Muscle of leg (tissue), 11 donors: ENCODE data around the gene MAP3K7CL. TPM values are rescaled to one million over a fixed set of nuclear protein-coding genes. Genes with fewer than 3 reads are reported as not detected.

Experiments used
- DNase-seq: peaks from one replicate; pipeline ENCODE4 v3.0.0; 2013
- H3K27ac ChIP-seq: one replicate; pipeline ENCODE4 v1.5.1; 2013; ENCODE audit warnings: mild to moderate bottlenecking, low read length, control low read depth
- H3K27me3 ChIP-seq: one replicate; pipeline ENCODE4 v1.6.1; 2013; ENCODE audit warnings: low read length; ENCODE audit not compliant: control insufficient read depth, insufficient read depth
- H3K36me3 ChIP-seq: one replicate; pipeline ENCODE4 v1.6.1; 2013; ENCODE audit warnings: low read length; ENCODE audit not compliant: control insufficient read depth, insufficient read depth
- H3K4me1 ChIP-seq: one replicate; pipeline ENCODE4 v1.6.1; 2013; ENCODE audit warnings: low read length; ENCODE audit not compliant: control insufficient read depth, insufficient read depth
- H3K4me3 ChIP-seq: one replicate; pipeline ENCODE4 v1.5.1; 2013; ENCODE audit warnings: low read length, control low read depth
- H3K9me3 ChIP-seq: replicated peaks from 2 replicates; pipeline ENCODE4 v1.6.1; 2013; ENCODE audit warnings: low read depth, low read length; ENCODE audit not compliant: control insufficient read depth
- WGBS: methylation state at CpG from one replicate; pipeline ENCODE4 v1.1.5; 2013; ENCODE audit warnings: missing lambda C conversion rate; ENCODE audit not compliant: insufficient coverage; 5-methylcytosine and 5-hydroxymethylcytosine counted together
- polyA plus RNA-seq, 8 donors: library from polyadenylated mRNA; unstranded; fragments of 120-200 nt; gene quantifications; one replicate each; pipeline versions ENCODE4 v1.2.1 to v1.2.3, GENCODE V29; 2013; ENCODE audit warnings: inconsistent platforms in 1 of 8, low replicate concordance in 1 of 8; ENCODE audit not compliant: insufficient read length in 8 of 8, insufficient read depth in 1 of 8
- total RNA-seq: library from RNA; stranded (reverse); fragments of 120-200 nt; gene quantifications from one replicate; pipeline ENCODE4 v1.2.4, GENCODE V29; 2013

The MAP3K7CL gene
- total and polyA plus RNA-seq, 9 donors = 53.5 to 84.9 (median 71.2) TPM

GRCh38 chr21:29096218-29097015 is 34.0 kb upstream of the MAP3K7CL start:
- H3K27ac ChIP-seq = no peak overlapping the region
- H3K4me1 ChIP-seq = no peaks in the 10 kb centered on the region
- H3K9me3 ChIP-seq = no peaks in the 10 kb centered on the region
- H3K27me3 ChIP-seq = no peaks in the 10 kb centered on the region
- no peak overlapping the region for H3K4me3 ChIP-seq
- no CpG with 5 or more reads among the region's 8 CpGs for WGBS
- DNase-seq = no peak
- H3K36me3 ChIP-seq = no peaks in the 10 kb centered on the region

- WGBS = no CpG with 5 or more reads among the region's 2 CpGs
- Histone ChIP-seq H3K27me3 (no peaks in the 10 kb centered on the region), H3K4me1 (no peaks in the 10 kb centered on the region), H3K36me3 (no peaks in the 10 kb centered on the region), H3K27ac (no peak overlapping the region), H3K4me3 (no peak overlapping the region), H3K9me3 (no peaks in the 10 kb centered on the region)
- no peak for DNase-seq
Observed at GRCh38 chr21:29098156-29098555, 32.3 kb upstream of the MAP3K7CL start.

- 100% methylated on average over 1 of the region's 2 CpGs for WGBS
- no peak for DNase-seq
- no peaks in the 10 kb centered on the region for H3K27me3 ChIP-seq
- no peak overlapping the region for H3K4me3 ChIP-seq
- H3K36me3 ChIP-seq = no peaks in the 10 kb centered on the region
- no peak overlapping the region for H3K27ac ChIP-seq
- no peaks in the 10 kb centered on the region for H3K9me3 ChIP-seq
- peaks cover 8% of the 10 kb centered on the region for H3K4me1 ChIP-seq
Observed at GRCh38 chr21:29102791-29103257, 27.6 kb upstream of the MAP3K7CL start.

GRCh38 chr21:29104239-29104708 is 26.2 kb upstream of the MAP3K7CL start:
- Histone ChIP-seq H3K9me3 (no peaks in the 10 kb centered on the region), H3K27me3 (no peaks in the 10 kb centered on the region), H3K27ac (no peak overlapping the region), H3K36me3 (no peaks in the 10 kb centered on the region), H3K4me1 (peaks cover 8% of the 10 kb centered on the region), H3K4me3 (no peak overlapping the region)
- WGBS = 32% methylated on average over 5 of the region's 7 CpGs
- DNase-seq = peak; percentile 76

GRCh38 chr21:29105218-29105617 is 25.2 kb upstream of the MAP3K7CL start:
- Histone ChIP-seq H3K4me3 (no peak overlapping the region), H3K4me1 (peaks cover 8% of the 10 kb centered on the region), H3K9me3 (no peaks in the 10 kb centered on the region), H3K27ac (no peak overlapping the region), H3K36me3 (no peaks in the 10 kb centered on the region), H3K27me3 (no peaks in the 10 kb centered on the region)
- no peak for DNase-seq
- no CpG with 5 or more reads among the region's 3 CpGs for WGBS

- WGBS = 29% methylated on average over 2 of the region's 5 CpGs
- no peaks in the 10 kb centered on the region for H3K9me3 ChIP-seq
- H3K27me3 ChIP-seq = no peaks in the 10 kb centered on the region
- no peaks in the 10 kb centered on the region for H3K36me3 ChIP-seq
- H3K27ac ChIP-seq = no peak overlapping the region
- DNase-seq = no peak
- H3K4me1 ChIP-seq = no peaks in the 10 kb centered on the region
- H3K4me3 ChIP-seq = no peak overlapping the region
Observed at GRCh38 chr21:29114765-29115500, 15.5 kb upstream of the MAP3K7CL start.

- H3K27ac ChIP-seq = no peak overlapping the region
- H3K9me3 ChIP-seq = no peaks in the 10 kb centered on the region
- no CpG with 5 or more reads among the region's 8 CpGs for WGBS
- H3K27me3 ChIP-seq = no peaks in the 10 kb centered on the region
- no peaks in the 10 kb centered on the region for H3K36me3 ChIP-seq
- no peaks in the 10 kb centered on the region for H3K4me1 ChIP-seq
- no peak for DNase-seq
- H3K4me3 ChIP-seq = no peak overlapping the region
Observed at GRCh38 chr21:29115899-29116298, 14.5 kb upstream of the MAP3K7CL start.

GRCh38 chr21:29117372-29117955 is 13.0 kb upstream of the MAP3K7CL start:
- Histone ChIP-seq H3K27me3 (no peaks in the 10 kb centered on the region), H3K4me1 (no peaks in the 10 kb centered on the region), H3K9me3 (no peaks in the 10 kb centered on the region), H3K36me3 (no peaks in the 10 kb centered on the region), H3K4me3 (no peak overlapping the region), H3K27ac (no peak overlapping the region)
- WGBS = no CpG with 5 or more reads among the region's 3 CpGs
- no peak for DNase-seq

- no peak overlapping the region for H3K27ac ChIP-seq
- no peak for DNase-seq
Observed at GRCh38 chr21:29121759-29122158, 8.7 kb upstream of the MAP3K7CL start.

GRCh38 chr21:29124645-29125044 is 5.8 kb upstream of the MAP3K7CL start:
- no peak overlapping the region for H3K27ac ChIP-seq

More at GRCh38 chr21:29121759-29122158, 8.7 kb upstream of the MAP3K7CL start:
- Histone ChIP-seq H3K9me3 (no peaks in the 10 kb centered on the region), H3K4me1 (no peaks in the 10 kb centered on the region), H3K4me3 (no peak overlapping the region), H3K27me3 (no peaks in the 10 kb centered on the region), H3K36me3 (no peaks in the 10 kb centered on the region)
- no CpG with 5 or more reads among the region's 1 CpG for WGBS

More at GRCh38 chr21:29124645-29125044, 5.8 kb upstream of the MAP3K7CL start:
- H3K9me3 ChIP-seq = no peaks in the 10 kb centered on the region
- H3K4me3 ChIP-seq = no peak overlapping the region
- H3K4me1 ChIP-seq = no peaks in the 10 kb centered on the region
- no peak for DNase-seq
- no peaks in the 10 kb centered on the region for H3K36me3 ChIP-seq
- H3K27me3 ChIP-seq = no peaks in the 10 kb centered on the region
